ENCODE data around the gene HSFY1. TPM values are rescaled to one million over a fixed set of nuclear protein-coding genes. Genes with fewer than 3 reads are reported as not detected.
"Not testable (repeated sequence)": the region's sequence is repeated elsewhere in the genome, so short reads cannot be mapped to it uniquely, and the experiment has no call there.

The HSFY1 gene
- total and polyA plus RNA-seq, 9 of the 15 experiments (the other 6 are each of a cell fraction or from before 2014, with no cell fraction given), result not detected

DNA sequence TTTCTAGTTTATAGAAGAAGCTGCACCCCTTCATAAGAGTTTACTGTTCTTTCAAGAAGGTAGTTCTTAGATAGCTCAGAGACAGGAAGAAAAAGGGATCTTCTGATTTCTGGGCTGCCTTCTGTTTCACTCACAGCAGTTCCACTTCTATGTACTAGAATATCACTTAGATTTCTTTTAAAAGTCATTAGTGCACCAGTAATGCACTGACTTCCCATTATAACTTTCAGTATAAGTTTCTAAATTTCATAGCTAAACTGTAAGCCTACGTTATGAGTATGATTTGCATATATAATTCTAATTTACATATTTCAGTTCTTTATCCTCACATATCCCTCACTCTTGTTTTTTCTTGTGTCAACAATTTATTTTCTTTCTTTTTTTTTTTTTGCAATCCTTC, 7.6 kb upstream of the HSFY1 start:
- in situ Hi-C loops (cut with MboI), result not testable (repeated sequence)
- WGBS (ENCODE audit: insufficient coverage, low coverage, missing lambda C conversion rate), result no CpG with 5 or more reads among the region's 1 CpG

DNA sequence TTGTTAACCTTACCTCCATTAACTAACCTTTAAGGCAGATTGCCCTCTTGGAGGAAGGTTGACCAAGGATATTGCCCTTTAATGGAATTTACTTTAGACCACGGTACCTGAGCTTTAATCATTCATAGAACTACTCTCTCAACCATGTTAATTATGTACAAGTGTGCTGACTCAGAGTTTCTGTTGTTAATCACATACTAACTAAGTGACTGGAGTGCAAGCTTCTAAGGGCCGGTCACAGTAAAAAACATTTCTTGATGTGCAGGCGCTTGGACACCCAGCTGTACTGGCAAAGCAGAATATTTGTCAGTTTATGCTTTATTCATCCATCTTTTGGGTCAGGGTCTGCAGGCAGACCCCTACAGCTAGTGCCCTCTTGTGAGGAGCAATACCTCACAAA, 6.6 kb downstream of the HSFY1 start:
- H3K27ac ChIP-seq (ENCODE audit: extremely low read depth, low read depth, low read length); CTCF ChIA-PET (ENCODE audit: low intra/inter-chr PET ratio); POLR2A ChIA-PET; H3K27me3 ChIP-seq (ENCODE audit: control insufficient read depth in 2 of 2, insufficient read depth in 2 of 2, low read length in 2 of 2); H3K9me3 ChIP-seq (replicated peaks; ENCODE audit: control insufficient read depth, insufficient read depth, low read depth, low read length); ATAC-seq; H3K79me2 ChIP-seq (ENCODE audit: control insufficient read depth, insufficient read depth, low read length); H3K4me2 ChIP-seq (ENCODE audit: insufficient read depth, low read length); H2AFZ ChIP-seq (ENCODE audit: low read depth, low read length); DNase-seq (ENCODE audit: extremely low read depth in 1 of 4, low spot score in 3 of 4); in situ Hi-C loops (cut with MboI); H3K4me1 ChIP-seq (replicated peaks in 1 of 2; ENCODE audit: control insufficient read depth in 2 of 2, insufficient read depth in 2 of 2, low read length in 2 of 2); H3K4me3 ChIP-seq; H4K20me1 ChIP-seq (replicated peaks; ENCODE audit: control insufficient read depth, insufficient read depth, low read length); BruUV-seq (replicated peaks); intact Hi-C loops (cut with micrococcal nuclease); H3K9me1 ChIP-seq (ENCODE audit: control insufficient read depth, insufficient read depth, low read length); FAIRE-seq; H3K36me3 ChIP-seq (ENCODE audit: control insufficient read depth, insufficient read depth, low read length); H3K9ac ChIP-seq (ENCODE audit: insufficient read depth in 1 of 2, low read depth in 2 of 2, low read length in 2 of 2): not testable (repeated sequence)
- WGBS (ENCODE audit: insufficient coverage, low coverage, missing lambda C conversion rate), result no CpG with 5 or more reads among the region's 3 CpGs

More for the DNA sequence above, 7.6 kb upstream of the HSFY1 start:
- DNase-seq (ENCODE audit: extremely low read depth in 1 of 4, low spot score in 3 of 4); intact Hi-C loops (cut with micrococcal nuclease); H3K36me3 ChIP-seq (ENCODE audit: control insufficient read depth, insufficient read depth, low read length); CTCF ChIA-PET (ENCODE audit: low intra/inter-chr PET ratio); ATAC-seq; H3K4me1 ChIP-seq (replicated peaks in 1 of 2; ENCODE audit: control insufficient read depth in 2 of 2, insufficient read depth in 2 of 2, low read length in 2 of 2); H3K9ac ChIP-seq (ENCODE audit: insufficient read depth in 1 of 2, low read depth in 2 of 2, low read length in 2 of 2); H2AFZ ChIP-seq (ENCODE audit: low read depth, low read length); H3K79me2 ChIP-seq (ENCODE audit: control insufficient read depth, insufficient read depth, low read length); H3K27me3 ChIP-seq (ENCODE audit: control insufficient read depth in 2 of 2, insufficient read depth in 2 of 2, low read length in 2 of 2); FAIRE-seq; POLR2A ChIA-PET; H4K20me1 ChIP-seq (replicated peaks; ENCODE audit: control insufficient read depth, insufficient read depth, low read length); H3K4me3 ChIP-seq; H3K9me3 ChIP-seq (replicated peaks; ENCODE audit: control insufficient read depth, insufficient read depth, low read depth, low read length); H3K27ac ChIP-seq (ENCODE audit: extremely low read depth, low read depth, low read length); BruUV-seq (replicated peaks); H3K4me2 ChIP-seq (ENCODE audit: insufficient read depth, low read length); H3K9me1 ChIP-seq (ENCODE audit: control insufficient read depth, insufficient read depth, low read length): not testable (repeated sequence)

- H3K27me3 ChIP-seq (ENCODE audit: control insufficient read depth in 2 of 2, insufficient read depth in 2 of 2, low read length in 2 of 2); H2AFZ ChIP-seq (ENCODE audit: low read depth, low read length); DNase-seq (ENCODE audit: extremely low read depth in 1 of 4, low spot score in 3 of 4); H4K20me1 ChIP-seq (replicated peaks; ENCODE audit: control insufficient read depth, insufficient read depth, low read length); BruUV-seq (replicated peaks); POLR2A ChIA-PET; FAIRE-seq; CTCF ChIA-PET (ENCODE audit: low intra/inter-chr PET ratio); intact Hi-C loops (cut with micrococcal nuclease); H3K4me3 ChIP-seq; H3K36me3 ChIP-seq (ENCODE audit: control insufficient read depth, insufficient read depth, low read length); ATAC-seq; H3K9ac ChIP-seq (ENCODE audit: insufficient read depth in 1 of 2, low read depth in 2 of 2, low read length in 2 of 2); H3K9me3 ChIP-seq (replicated peaks; ENCODE audit: control insufficient read depth, insufficient read depth, low read depth, low read length); H3K4me2 ChIP-seq (ENCODE audit: insufficient read depth, low read length); H3K79me2 ChIP-seq (ENCODE audit: control insufficient read depth, insufficient read depth, low read length); H3K4me1 ChIP-seq (replicated peaks in 1 of 2; ENCODE audit: control insufficient read depth in 2 of 2, insufficient read depth in 2 of 2, low read length in 2 of 2); H3K27ac ChIP-seq (ENCODE audit: extremely low read depth, low read depth, low read length); H3K9me1 ChIP-seq (ENCODE audit: control insufficient read depth, insufficient read depth, low read length); in situ Hi-C loops (cut with MboI): not testable (repeated sequence)
- whole genome bisulfite sequencing (ENCODE audit: insufficient coverage, low coverage, missing lambda C conversion rate), result no CpG with 5 or more reads among the region's 3 CpGs
Measured at GRCh38 chrY:18565915-18566314, 19.4 kb downstream of the HSFY1 start.

Data from K562 (cell line).